IMR-90 (cell line): Measurements from ENCODE around the gene NOS1.

Experiments
- ELK1 ChIP-seq: fragments of 150-350 bp; IDR thresholded peaks from 2 replicates; pipeline ENCODE4 v1.6.1; 2016; ENCODE audit warnings: low read depth, mild to moderate bottlenecking, low read length, moderate library complexity, borderline replicate concordance
- MAFK ChIP-seq: IDR thresholded peaks from 2 replicates; pipeline ENCODE4 v1.6.1; 2012; ENCODE audit warnings: low read depth, low read length, improper control_type of control experiment
- MAZ ChIP-seq: IDR thresholded peaks from 2 replicates; pipeline ENCODE4 v1.6.1; 2012; ENCODE audit warnings: low read depth, mild to moderate bottlenecking, low read length, improper control_type of control experiment, moderate library complexity, borderline replicate concordance
- POLR2A ChIP-seq: IDR thresholded peaks from 2 replicates; pipeline ENCODE4 v1.6.1; 2012; ENCODE audit warnings: mild to moderate bottlenecking, low read depth, low read length
- RCOR1 ChIP-seq: IDR thresholded peaks from 2 replicates; pipeline ENCODE4 v1.6.1; 2012; ENCODE audit warnings: mild to moderate bottlenecking, low read length, improper control_type of control experiment; ENCODE audit not compliant: insufficient replicate concordance
- RFX5 ChIP-seq: IDR thresholded peaks from 2 replicates; pipeline ENCODE4 v1.8.0; 2012; ENCODE audit warnings: low read depth, mild to moderate bottlenecking, low read length, moderate library complexity
- SMC3 ChIP-seq: fragments of 150-350 bp; IDR thresholded peaks from 2 replicates; pipeline ENCODE4 v1.6.1; 2016; ENCODE audit warnings: low read depth, mild to moderate bottlenecking, antibody characterized with exemption, low read length, moderate library complexity
- TF ChIP-seq, protein P1 (sequence below): conservative IDR thresholded peaks from 2 replicates; pipeline ENCODE4 v1.5.1; 2012; ENCODE audit warnings: mild to moderate bottlenecking, low read depth, low read length, improper control_type of control experiment
- TF ChIP-seq, protein P2 (sequence below): fragments of 150-350 bp; IDR thresholded peaks from 2 replicates; pipeline ENCODE4 v1.6.1; 2017; ENCODE audit warnings: mild to moderate bottlenecking, antibody characterized with exemption, low read length, low read depth

DNA sequence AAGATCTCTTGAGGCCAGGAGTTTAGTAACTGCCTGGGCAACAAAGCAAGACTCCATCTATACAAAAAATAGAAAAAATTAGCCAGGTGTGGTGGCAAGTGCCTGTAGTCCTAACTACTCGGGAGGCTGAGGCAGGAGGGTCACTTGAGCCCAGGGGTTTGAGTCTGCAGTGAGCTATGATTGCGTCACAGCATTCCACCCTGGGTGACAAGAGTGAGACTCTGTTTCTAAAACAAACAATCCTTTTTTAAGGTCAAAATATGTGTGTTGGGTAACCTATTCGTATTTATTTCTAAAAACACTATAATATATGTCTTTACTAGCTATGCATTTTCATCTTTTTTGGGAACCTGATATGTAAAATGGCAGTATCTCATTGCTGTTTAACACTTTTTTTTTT, 178.6 kb downstream of the NOS1 start:
- no peak for TF ChIP-seq POLR2A
- TF ChIP-seq, protein P1, sequence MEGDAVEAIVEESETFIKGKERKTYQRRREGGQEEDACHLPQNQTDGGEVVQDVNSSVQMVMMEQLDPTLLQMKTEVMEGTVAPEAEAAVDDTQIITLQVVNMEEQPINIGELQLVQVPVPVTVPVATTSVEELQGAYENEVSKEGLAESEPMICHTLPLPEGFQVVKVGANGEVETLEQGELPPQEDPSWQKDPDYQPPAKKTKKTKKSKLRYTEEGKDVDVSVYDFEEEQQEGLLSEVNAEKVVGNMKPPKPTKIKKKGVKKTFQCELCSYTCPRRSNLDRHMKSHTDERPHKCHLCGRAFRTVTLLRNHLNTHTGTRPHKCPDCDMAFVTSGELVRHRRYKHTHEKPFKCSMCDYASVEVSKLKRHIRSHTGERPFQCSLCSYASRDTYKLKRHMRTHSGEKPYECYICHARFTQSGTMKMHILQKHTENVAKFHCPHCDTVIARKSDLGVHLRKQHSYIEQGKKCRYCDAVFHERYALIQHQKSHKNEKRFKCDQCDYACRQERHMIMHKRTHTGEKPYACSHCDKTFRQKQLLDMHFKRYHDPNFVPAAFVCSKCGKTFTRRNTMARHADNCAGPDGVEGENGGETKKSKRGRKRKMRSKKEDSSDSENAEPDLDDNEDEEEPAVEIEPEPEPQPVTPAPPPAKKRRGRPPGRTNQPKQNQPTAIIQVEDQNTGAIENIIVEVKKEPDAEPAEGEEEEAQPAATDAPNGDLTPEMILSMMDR: no peak
- TF ChIP-seq MAFK: no peak
- no peak for TF ChIP-seq MAZ
- TF ChIP-seq ELK1: no peak
- TF ChIP-seq, protein P2, sequence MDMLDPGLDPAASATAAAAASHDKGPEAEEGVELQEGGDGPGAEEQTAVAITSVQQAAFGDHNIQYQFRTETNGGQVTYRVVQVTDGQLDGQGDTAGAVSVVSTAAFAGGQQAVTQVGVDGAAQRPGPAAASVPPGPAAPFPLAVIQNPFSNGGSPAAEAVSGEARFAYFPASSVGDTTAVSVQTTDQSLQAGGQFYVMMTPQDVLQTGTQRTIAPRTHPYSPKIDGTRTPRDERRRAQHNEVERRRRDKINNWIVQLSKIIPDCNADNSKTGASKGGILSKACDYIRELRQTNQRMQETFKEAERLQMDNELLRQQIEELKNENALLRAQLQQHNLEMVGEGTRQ: no peak
- TF ChIP-seq SMC3: no peak
- no peak for TF ChIP-seq RCOR1
- TF ChIP-seq RFX5: no peak
